CD4-positive, alpha-beta T cell (primary cell): ENCODE measurements around the gene RNF207. TPM values are rescaled to one million over a fixed set of nuclear protein-coding genes. Genes with fewer than 3 reads are reported as not detected.

Source experiments
- ATAC-seq: fragments of 200-7000 bp; cut with Tn5 transposase; one replicate; pipeline ENCODE4 v1.10.0; 2022; ENCODE audit warnings: mild to moderate bottlenecking; ENCODE audit not compliant: poor library complexity
- CTCF ChIA-PET: fragments of 350-600 bp; sonication (Branson Sonifier 250); formaldehyde crosslinking; loops from one replicate; lab custom pipeline; 2021; ENCODE audit warnings: antibody characterized with exemption, inconsistent platforms; lab: Charles Lee
- POLR2A ChIA-PET: fragments of 350-600 bp; sonication (Branson Sonifier 250); formaldehyde crosslinking; loops from one replicate; lab custom pipeline; 2021; ENCODE audit warnings: antibody characterized with exemption, inconsistent platforms; lab: Charles Lee
- DNase-seq, 14 experiments: peaks; one replicate each; pipeline ENCODE4 v3.0.0-alpha.2; 2013 to 2020; ENCODE audit warnings: mixed read lengths in 2 of 14
- H3K27ac ChIP-seq, 2 donors: one replicate each; pipeline versions ENCODE4 v1.5.1 to v1.7.0; 2013; ENCODE audit warnings: low read length in 2 of 2, low read depth in 1 of 2, mild to moderate bottlenecking in 1 of 2
- H3K27me3 ChIP-seq, 2 experiments: 1 replicate in 1 of 2; 2 replicates in 1 of 2; pipeline versions ENCODE4 v1.6.1 to v1.7.0; 2013; ENCODE audit warnings: low read length in 2 of 2, control low read depth in 1 of 2, mild to moderate bottlenecking in 1 of 2, moderate library complexity in 1 of 2; ENCODE audit not compliant: insufficient read depth in 2 of 2, control insufficient read depth in 1 of 2
- H3K36me3 ChIP-seq: one replicate; pipeline ENCODE4 v1.6.1; 2013; ENCODE audit warnings: low read length, control low read depth; ENCODE audit not compliant: insufficient read depth
- H3K4me1 ChIP-seq: one replicate; pipeline ENCODE4 v1.6.1; 2013; ENCODE audit warnings: low read length, control low read depth; ENCODE audit not compliant: insufficient read depth
- H3K4me3 ChIP-seq: one replicate; pipeline ENCODE4 v1.5.1; 2013; ENCODE audit warnings: mild to moderate bottlenecking, low read length, moderate library complexity
- H3K9me3 ChIP-seq, 2 experiments: 1 replicate in 1 of 2; 2 replicates in 1 of 2; pipeline versions ENCODE4 v1.6.1 to v1.7.0; 2013; ENCODE audit warnings: low read length in 2 of 2, mild to moderate bottlenecking in 2 of 2, control low read depth in 1 of 2, moderate library complexity in 1 of 2; ENCODE audit not compliant: control insufficient read depth in 1 of 2, insufficient read depth in 1 of 2
- H3K27ac Mint-ChIP-seq: one replicate; pipeline ENCODE4 v1.8.0; 2020; ENCODE audit warnings: mixed read lengths
- H3K27me3 Mint-ChIP-seq: one replicate; pipeline ENCODE4 v1.8.0; 2021; ENCODE audit warnings: mixed read lengths
- H3K36me3 Mint-ChIP-seq: one replicate; pipeline ENCODE4 v1.8.0; 2021; ENCODE audit warnings: low read depth, mixed read lengths
- H3K4me1 Mint-ChIP-seq: one replicate; pipeline ENCODE4 v1.8.0; 2021; ENCODE audit warnings: low read depth, mixed read lengths
- H3K4me3 Mint-ChIP-seq: one replicate; pipeline ENCODE4 v1.8.0; 2020; ENCODE audit warnings: mild to moderate bottlenecking, mixed read lengths
- H3K9me3 Mint-ChIP-seq: one replicate; pipeline ENCODE4 v1.8.0; 2020; ENCODE audit warnings: mixed read lengths
- intact Hi-C, 2 experiments: fragments of 100-400 bp; cut with DNase I in 1 of 2; cut with micrococcal nuclease in 1 of 2; formaldehyde crosslinking; loops; one replicate each; pipeline versions ENCODE4 v1.15.1 to v1.9.0; 2023 to 2025; cut with DNase I, micrococcal nuclease
- total RNA-seq, 174 experiments: library from RNA in 2 of 174; stranded (reverse) in 2 of 174; gene quantifications; one replicate each; pipeline ENCODE4 v1.2.3 and lab custom pipeline; 2021 to 2026
- TF ChIP-seq, protein P1 (sequence below): fragments of 200-600 bp; IDR thresholded peaks from one replicate; pipeline ENCODE4 v1.8.0; 2022; ENCODE audit warnings: antibody characterized with exemption, mild to moderate bottlenecking

Gene RNF207
- total RNA-seq, 2 experiments from 2014 or later, result 5.4 to 6.8 TPM

DNA sequence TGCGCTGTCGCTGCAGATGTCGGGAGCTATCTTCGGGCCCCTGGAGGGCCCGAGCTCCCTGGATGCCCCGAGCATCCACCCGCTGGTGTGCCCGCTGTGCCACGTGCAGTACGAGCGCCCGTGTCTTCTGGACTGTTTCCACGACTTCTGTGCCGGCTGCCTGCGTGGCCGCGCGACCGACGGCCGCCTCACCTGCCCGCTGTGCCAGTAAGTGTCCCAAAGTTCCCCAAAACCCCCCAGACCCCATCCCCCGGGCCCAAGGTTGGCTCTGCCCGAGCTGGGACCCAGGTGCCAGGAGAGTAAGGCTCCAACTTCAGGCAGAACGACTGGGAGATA, 569 bp downstream of the RNF207 start:
- H3K27ac ChIP-seq, result no peak overlapping the region
- DNase-seq, result peak in 1 of 14 experiments; percentile 20
- TF ChIP-seq, protein P1, sequence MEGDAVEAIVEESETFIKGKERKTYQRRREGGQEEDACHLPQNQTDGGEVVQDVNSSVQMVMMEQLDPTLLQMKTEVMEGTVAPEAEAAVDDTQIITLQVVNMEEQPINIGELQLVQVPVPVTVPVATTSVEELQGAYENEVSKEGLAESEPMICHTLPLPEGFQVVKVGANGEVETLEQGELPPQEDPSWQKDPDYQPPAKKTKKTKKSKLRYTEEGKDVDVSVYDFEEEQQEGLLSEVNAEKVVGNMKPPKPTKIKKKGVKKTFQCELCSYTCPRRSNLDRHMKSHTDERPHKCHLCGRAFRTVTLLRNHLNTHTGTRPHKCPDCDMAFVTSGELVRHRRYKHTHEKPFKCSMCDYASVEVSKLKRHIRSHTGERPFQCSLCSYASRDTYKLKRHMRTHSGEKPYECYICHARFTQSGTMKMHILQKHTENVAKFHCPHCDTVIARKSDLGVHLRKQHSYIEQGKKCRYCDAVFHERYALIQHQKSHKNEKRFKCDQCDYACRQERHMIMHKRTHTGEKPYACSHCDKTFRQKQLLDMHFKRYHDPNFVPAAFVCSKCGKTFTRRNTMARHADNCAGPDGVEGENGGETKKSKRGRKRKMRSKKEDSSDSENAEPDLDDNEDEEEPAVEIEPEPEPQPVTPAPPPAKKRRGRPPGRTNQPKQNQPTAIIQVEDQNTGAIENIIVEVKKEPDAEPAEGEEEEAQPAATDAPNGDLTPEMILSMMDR, result no peak
- peaks cover 15% of the 10 kb centered on the region for H3K27me3 Mint-ChIP-seq
- peaks cover 13 to 37% of the 10 kb centered on the region in 2 experiments for H3K27me3 ChIP-seq
- H3K27ac Mint-ChIP-seq, result no peak overlapping the region
- intact Hi-C loops, result loop anchor here in 1 of 2 experiments (10.0 kb wide), 2 partner anchors 182 to 498 kb away; partner anchors contain the start of gene DNAJC11
- no peak for ATAC-seq
- ChIA-PET CTCF (no interaction called here), POLR2A (interaction anchor here (1.8 kb wide), 1 partner anchor 30 kb away, joined by 5 read pairs; the partner anchor contains the start of gene ICMT)
- H3K4me3 ChIP-seq, result peak overlapping the region; percentile 71
- H3K36me3 ChIP-seq, result no peaks in the 10 kb centered on the region
- peaks cover 13% of the 10 kb centered on the region for H3K4me1 Mint-ChIP-seq
- peak overlapping the region; percentile 62 for H3K4me3 Mint-ChIP-seq
- H3K4me1 ChIP-seq, result peaks cover 41% of the 10 kb centered on the region
- no peaks in the 10 kb centered on the region for H3K9me3 Mint-ChIP-seq
- no peaks in the 10 kb centered on the region for H3K9me3 ChIP-seq
- no peaks in the 10 kb centered on the region for H3K36me3 Mint-ChIP-seq

DNA sequence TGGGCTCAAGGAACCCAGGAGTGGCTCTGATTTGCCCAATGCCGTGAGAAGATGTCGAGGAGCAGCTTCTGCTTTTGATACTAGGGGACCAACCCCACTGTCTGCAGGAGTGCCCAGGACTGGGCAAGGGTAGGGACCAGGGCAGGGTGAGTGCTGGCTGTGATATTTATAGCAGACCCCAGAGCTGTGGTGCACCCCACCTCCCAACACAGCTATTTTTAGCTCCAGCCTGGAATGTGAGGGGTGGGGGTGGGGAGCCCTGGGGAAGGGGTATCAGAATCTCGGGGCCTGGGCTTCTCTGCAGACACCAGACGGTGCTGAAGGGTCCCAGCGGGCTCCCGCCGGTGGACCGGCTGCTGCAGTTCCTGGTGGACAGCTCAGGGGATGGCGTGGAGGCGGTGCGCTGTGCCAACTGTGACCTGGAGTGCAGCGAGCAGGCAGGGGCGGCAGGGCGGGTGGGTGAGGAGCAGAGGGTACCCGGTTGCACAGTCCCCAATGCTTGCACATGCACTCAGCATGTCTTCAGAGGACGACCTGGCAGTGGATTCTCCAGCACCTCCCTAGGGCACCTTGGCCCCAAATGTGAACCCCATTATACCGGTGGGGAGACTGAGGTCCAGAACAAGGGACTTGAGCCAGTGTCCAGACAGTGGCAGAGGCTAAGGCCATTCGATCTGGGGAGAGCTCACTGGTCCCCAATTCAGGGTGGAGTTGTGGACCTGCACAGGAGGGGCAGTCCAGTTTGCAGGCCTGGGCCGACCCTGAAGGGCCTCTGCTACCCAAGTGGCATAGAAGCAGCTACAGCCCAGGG, 1.4 kb downstream of the RNF207 start:
- ChIA-PET CTCF (no interaction called here), POLR2A (interaction anchor here (1.8 kb wide), 1 partner anchor 29 kb away, joined by 5 read pairs; the partner anchor contains the start of gene ICMT)
- intact Hi-C loops, result loop anchor here in 1 of 2 experiments (10.0 kb wide), 2 partner anchors 182 to 498 kb away; partner anchors contain the start of gene DNAJC11
- no peak for DNase-seq
- ATAC-seq, result no peak
- Mint-ChIP-seq H3K4me3 (peak overlapping the region; percentile 62), H3K36me3 (no peaks in the 10 kb centered on the region), H3K27me3 (peaks cover 15% of the 10 kb centered on the region), H3K9me3 (no peaks in the 10 kb centered on the region), H3K27ac (no peak overlapping the region), H3K4me1 (peaks cover 13% of the 10 kb centered on the region)
- Histone ChIP-seq H3K4me3 (no peak overlapping the region), H3K4me1 (peaks cover 41% of the 10 kb centered on the region), H3K9me3 (no peaks in the 10 kb centered on the region), H3K27me3 (peaks cover 13 to 37% of the 10 kb centered on the region in 2 experiments), H3K36me3 (no peaks in the 10 kb centered on the region), H3K27ac (no peak overlapping the region)
- TF ChIP-seq, protein P1, result no peak

DNA sequence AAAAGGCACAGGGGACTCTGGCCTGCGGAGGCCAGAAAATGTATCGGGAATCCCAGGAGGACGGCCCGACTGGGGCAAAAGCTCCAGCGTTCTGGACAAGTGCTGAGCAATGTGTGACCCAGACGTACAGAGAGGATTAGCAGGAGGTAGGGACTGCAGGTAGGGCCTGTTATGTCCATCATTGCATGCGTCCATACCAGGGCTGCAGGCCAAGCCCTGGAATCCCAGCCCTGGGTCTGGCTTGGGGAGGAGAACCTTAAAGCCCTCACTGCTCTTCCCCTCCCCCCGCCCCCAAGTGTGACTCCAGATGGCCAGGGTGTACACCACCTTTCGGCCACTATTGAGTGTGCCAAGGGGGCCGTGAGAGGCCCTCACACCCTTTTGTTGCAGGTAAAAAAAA, 2.0 kb downstream of the RNF207 start:
- POLR2A ChIA-PET, result interaction anchor here (0.6 kb wide), 1 partner anchor 315 kb away, joined by 3 read pairs; no protein-coding TSS in a partner anchor
- no peaks in the 10 kb centered on the region for H3K36me3 ChIP-seq
- Mint-ChIP-seq H3K27me3 (peaks cover 20% of the 10 kb centered on the region), H3K9me3 (no peaks in the 10 kb centered on the region), H3K36me3 (no peaks in the 10 kb centered on the region), H3K27ac (no peak overlapping the region), H3K4me1 (peaks cover 13% of the 10 kb centered on the region), H3K4me3 (peak overlapping the region; percentile 25)
- H3K27ac ChIP-seq, result no peak overlapping the region
- H3K27me3 ChIP-seq, result peaks cover 13 to 37% of the 10 kb centered on the region in 2 experiments
- intact Hi-C loops, result loop anchor here in 1 of 2 experiments (10.0 kb wide), 2 partner anchors 183 to 497 kb away; partner anchors contain the start of gene DNAJC11
- TF ChIP-seq, protein P1, result no peak
- no peak overlapping the region for H3K4me3 ChIP-seq
- no peaks in the 10 kb centered on the region for H3K9me3 ChIP-seq
- ATAC-seq (no peak), DNase-seq (no peak)
- peaks cover 41% of the 10 kb centered on the region for H3K4me1 ChIP-seq
- CTCF ChIA-PET, result interaction anchor here (1.3 kb wide), 1 partner anchor 9 kb away, joined by 4 read pairs; the partner anchor contains the start of gene RPL22
